ENCODE results near the gene DCAF5. TPM values are rescaled to one million over a fixed set of nuclear protein-coding genes. Genes with fewer than 3 reads are reported as not detected.

DCAF5 gene
- polyA plus RNA-seq, 3 donors = 22.2 to 55.1 (median 30.6) TPM

DNA sequence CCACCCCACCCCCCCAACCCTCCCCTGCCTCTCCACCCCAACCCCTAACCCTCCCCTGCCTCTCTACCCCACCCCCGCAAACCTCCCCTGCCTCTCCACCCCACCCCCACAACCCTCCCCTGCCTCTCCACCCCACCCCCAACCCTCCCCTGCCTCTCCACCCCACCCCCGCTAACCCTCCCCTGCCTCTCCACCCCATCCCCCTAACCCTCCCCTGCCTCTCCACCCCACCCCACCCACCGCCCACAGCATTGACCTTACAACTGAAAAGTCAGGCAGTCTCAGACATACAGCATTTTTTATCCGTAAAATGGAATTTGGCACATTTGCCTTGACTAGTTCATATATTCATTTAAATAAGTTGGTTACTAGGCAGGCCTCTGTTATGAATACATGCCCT lies 135.2 kb downstream of the DCAF5 start:
- H3K4me3 Mint-ChIP-seq = no peak overlapping the region
- Histone ChIP-seq H4K20me1 (ENCODE audit: insufficient read depth, low read length) (no peaks in the 10 kb centered on the region), H3K4me2 (replicated peaks; ENCODE audit: extremely low read depth, low read length, poor library complexity, severe bottlenecking) (no peak overlapping the region), H3K9ac (ENCODE audit: insufficient read depth, low read length, poor library complexity, severe bottlenecking) (no peak overlapping the region), H3K9me3 (replicated peaks in 1 of 2; ENCODE audit: control insufficient read depth in 1 of 2, insufficient read depth in 1 of 2, low read length in 2 of 2) (no peaks in the 10 kb centered on the region), H3K79me2 (ENCODE audit: insufficient read depth, low read length) (no peaks in the 10 kb centered on the region), H3K36me3 (replicated peaks in 1 of 2; ENCODE audit: control insufficient read depth in 1 of 2, insufficient read depth in 2 of 2, low read length in 2 of 2) (no peaks in the 10 kb centered on the region), H2AFZ (ENCODE audit: insufficient read depth, low read depth, low read length, poor library complexity, severe bottlenecking) (no peak overlapping the region), H3K4me1 (ENCODE audit: control insufficient read depth in 1 of 2, insufficient read depth in 2 of 2, low read length in 2 of 2) (peaks cover 25 to 26% of the 10 kb centered on the region in 2 donors), H3K27me3 (ENCODE audit: control insufficient read depth in 2 of 2, insufficient read depth in 2 of 2, low read length in 2 of 2) (no peaks in the 10 kb centered on the region), H3K4me3 (replicated peaks in 1 of 3; ENCODE audit: low read depth in 2 of 3, low read length in 3 of 3) (no peak overlapping the region), H3K27ac (ENCODE audit: low read depth in 1 of 2, low read length in 2 of 2) (no peak overlapping the region)
- DNase-seq = no peak
- peaks cover 0 to 2% (median 0%) of the 10 kb centered on the region in 7 donors for H3K9me3 Mint-ChIP-seq
- WGBS (ENCODE audit: insufficient coverage) = no CpG with 5 or more reads among the region's 4 CpGs
- H3K36me3 Mint-ChIP-seq = no peaks in the 10 kb centered on the region
- H3K27ac Mint-ChIP-seq = no peak overlapping the region
- TF ChIP-seq, protein P1, sequence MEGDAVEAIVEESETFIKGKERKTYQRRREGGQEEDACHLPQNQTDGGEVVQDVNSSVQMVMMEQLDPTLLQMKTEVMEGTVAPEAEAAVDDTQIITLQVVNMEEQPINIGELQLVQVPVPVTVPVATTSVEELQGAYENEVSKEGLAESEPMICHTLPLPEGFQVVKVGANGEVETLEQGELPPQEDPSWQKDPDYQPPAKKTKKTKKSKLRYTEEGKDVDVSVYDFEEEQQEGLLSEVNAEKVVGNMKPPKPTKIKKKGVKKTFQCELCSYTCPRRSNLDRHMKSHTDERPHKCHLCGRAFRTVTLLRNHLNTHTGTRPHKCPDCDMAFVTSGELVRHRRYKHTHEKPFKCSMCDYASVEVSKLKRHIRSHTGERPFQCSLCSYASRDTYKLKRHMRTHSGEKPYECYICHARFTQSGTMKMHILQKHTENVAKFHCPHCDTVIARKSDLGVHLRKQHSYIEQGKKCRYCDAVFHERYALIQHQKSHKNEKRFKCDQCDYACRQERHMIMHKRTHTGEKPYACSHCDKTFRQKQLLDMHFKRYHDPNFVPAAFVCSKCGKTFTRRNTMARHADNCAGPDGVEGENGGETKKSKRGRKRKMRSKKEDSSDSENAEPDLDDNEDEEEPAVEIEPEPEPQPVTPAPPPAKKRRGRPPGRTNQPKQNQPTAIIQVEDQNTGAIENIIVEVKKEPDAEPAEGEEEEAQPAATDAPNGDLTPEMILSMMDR (IDR thresholded peaks at IDR 0.05) = no peak
- H3K4me1 Mint-ChIP-seq = peaks cover 30% of the 10 kb centered on the region
- no peaks in the 10 kb centered on the region for H3K27me3 Mint-ChIP-seq (ENCODE audit: low read depth in 3 of 3)
- intact Hi-C loops (cut with micrococcal nuclease) = loop anchor here in 1 of 2 donors (10.0 kb wide), 1 partner anchor 67 kb away; no protein-coding TSS in a partner anchor

DNA sequence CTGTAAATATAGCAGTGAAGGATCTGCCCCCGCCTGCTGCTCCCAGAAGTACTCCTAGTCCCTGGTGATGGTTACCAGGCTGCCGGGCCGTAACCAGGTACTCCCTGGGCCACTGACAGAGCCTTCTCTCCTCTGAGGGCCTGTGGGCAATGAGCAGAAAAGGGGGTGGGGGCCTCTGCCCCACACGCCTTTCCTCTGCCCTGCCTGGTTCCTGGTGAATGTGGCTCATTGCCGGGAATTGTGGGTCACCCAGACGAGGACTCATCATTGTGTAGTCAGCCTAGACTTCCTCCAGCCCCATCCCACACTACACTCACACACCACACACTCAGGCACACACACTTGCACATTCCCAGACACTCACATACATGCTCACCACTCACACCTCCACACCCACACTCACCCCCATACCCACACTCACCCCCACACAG lies 138.1 kb downstream of the DCAF5 start:
- Mint-ChIP-seq H3K9me3 (peaks cover 0 to 2% (median 0%) of the 10 kb centered on the region in 7 donors), H3K4me1 (peaks cover 46% of the 10 kb centered on the region), H3K4me3 (peak overlapping the region in 1 of 2 donors; percentile 30), H3K27ac (peak overlapping the region; percentile 87 to 95 (median 94)), H3K36me3 (no peaks in the 10 kb centered on the region), H3K27me3 (ENCODE audit: low read depth in 3 of 3) (no peaks in the 10 kb centered on the region)
- H3K27me3 ChIP-seq (ENCODE audit: control insufficient read depth in 2 of 2, insufficient read depth in 2 of 2, low read length in 2 of 2) = no peaks in the 10 kb centered on the region
- H3K4me1 ChIP-seq (ENCODE audit: control insufficient read depth in 1 of 2, insufficient read depth in 2 of 2, low read length in 2 of 2) = peaks cover 39 to 49% of the 10 kb centered on the region in 2 donors
- H3K9me3 ChIP-seq (replicated peaks in 1 of 2; ENCODE audit: control insufficient read depth in 1 of 2, insufficient read depth in 1 of 2, low read length in 2 of 2) = no peaks in the 10 kb centered on the region
- no peak overlapping the region for H3K9ac ChIP-seq (ENCODE audit: insufficient read depth, low read length, poor library complexity, severe bottlenecking)
- H3K4me2 ChIP-seq (replicated peaks; ENCODE audit: extremely low read depth, low read length, poor library complexity, severe bottlenecking) = no peak overlapping the region
- WGBS (ENCODE audit: insufficient coverage) = 60% methylated on average over 5 of the region's 6 CpGs
- TF ChIP-seq, protein P1 (IDR thresholded peaks at IDR 0.05) = no peak
- H2AFZ ChIP-seq (ENCODE audit: insufficient read depth, low read depth, low read length, poor library complexity, severe bottlenecking) = peak overlapping the region; percentile 85
- H3K4me3 ChIP-seq (replicated peaks in 1 of 3; ENCODE audit: low read depth in 2 of 3, low read length in 3 of 3) = no peak overlapping the region
- H3K27ac ChIP-seq (ENCODE audit: low read depth in 1 of 2, low read length in 2 of 2) = peak overlapping the region; percentile 61 to 82
- peak; percentile 18 to 35 (median 20) for DNase-seq
- intact Hi-C loops (cut with micrococcal nuclease) = loop anchor here in 1 of 2 donors (10.0 kb wide), 1 partner anchor 70 kb away; no protein-coding TSS in a partner anchor
- no peaks in the 10 kb centered on the region for H3K36me3 ChIP-seq (replicated peaks in 1 of 2; ENCODE audit: control insufficient read depth in 1 of 2, insufficient read depth in 2 of 2, low read length in 2 of 2)
- no peaks in the 10 kb centered on the region for H4K20me1 ChIP-seq (ENCODE audit: insufficient read depth, low read length)
- no peaks in the 10 kb centered on the region for H3K79me2 ChIP-seq (ENCODE audit: insufficient read depth, low read length)

Measured in CD14-positive monocyte (primary cell).